Activated B cell treated with CpG ODN at 0.5 μM for 24 hours (primary cell): ENCODE data around the gene SOHLH2. TPM values are rescaled to one million over a fixed set of nuclear protein-coding genes. Genes with fewer than 3 reads are reported as not detected.

Experiments used
- ATAC-seq: fragments of 200-7000 bp; cut with Tn5 transposase; one replicate; pipeline ENCODE4 v1.10.0; 2021; ENCODE audit warnings: low read depth, mild to moderate bottlenecking, moderate library complexity
- CTCF ChIA-PET: fragments of 350-600 bp; sonication (Branson Sonifier 250); formaldehyde crosslinking; loops from one replicate; lab custom pipeline; 2021; ENCODE audit warnings: antibody characterized with exemption; lab: Charles Lee
- POLR2A ChIA-PET: fragments of 350-600 bp; sonication (Branson Sonifier 250); formaldehyde crosslinking; loops from one replicate; lab custom pipeline; 2021; ENCODE audit warnings: antibody characterized with exemption; lab: Charles Lee
- DNase-seq: peaks from one replicate; pipeline ENCODE4 v3.0.0; 2022
- H3K27ac Mint-ChIP-seq: one replicate; pipeline ENCODE4 v1.8.0; 2020; ENCODE audit warnings: mixed read lengths
- H3K27me3 Mint-ChIP-seq: one replicate; pipeline ENCODE4 v1.8.0; 2021; ENCODE audit warnings: mixed read lengths
- H3K36me3 Mint-ChIP-seq: one replicate; pipeline ENCODE4 v1.8.0; 2021; ENCODE audit warnings: low read depth, mixed read lengths
- H3K4me1 Mint-ChIP-seq: one replicate; pipeline ENCODE4 v1.8.0; 2021; ENCODE audit warnings: mixed read lengths
- H3K4me3 Mint-ChIP-seq: one replicate; pipeline ENCODE4 v1.8.0; 2020; ENCODE audit warnings: mild to moderate bottlenecking, mixed read lengths
- H3K9me3 Mint-ChIP-seq: one replicate; pipeline ENCODE4 v1.8.0; 2020; ENCODE audit warnings: mixed read lengths
- CTCF ChIP-seq: fragments of 200-600 bp; IDR thresholded peaks from one replicate; pipeline ENCODE4 v1.8.0; 2022; ENCODE audit warnings: antibody characterized with exemption, mild to moderate bottlenecking
- intact Hi-C: fragments of 100-400 bp; cut with micrococcal nuclease; formaldehyde crosslinking; loops from one replicate; pipeline ENCODE4 v1.15.1; 2024
- total RNA-seq: library from RNA; stranded (reverse); gene quantifications from 2 replicates; pipeline ENCODE4 v1.2.3, GENCODE V29; 2022

SOHLH2 gene
- total RNA-seq, 1 donor from 2014 or later: not detected

- ChIA-PET POLR2A (no interaction called here), CTCF (no interaction called here)
- Mint-ChIP-seq H3K4me3 (no peak overlapping the region), H3K27me3 (no peaks in the 10 kb centered on the region), H3K4me1 (no peaks in the 10 kb centered on the region), H3K27ac (no peak overlapping the region), H3K36me3 (no peaks in the 10 kb centered on the region), H3K9me3 (no peaks in the 10 kb centered on the region)
- ATAC-seq (no peak), DNase-seq (no peak)
- intact Hi-C loops: no loop called here
- TF ChIP-seq CTCF: no peak
Measured at GRCh38 chr13:36258831-36259230, 44.5 kb upstream of the SOHLH2 start.

GRCh38 chr13:36251526-36251925 is 37.2 kb upstream of the SOHLH2 start:
- Mint-ChIP-seq H3K36me3 (no peaks in the 10 kb centered on the region), H3K4me3 (no peak overlapping the region), H3K4me1 (no peaks in the 10 kb centered on the region), H3K27me3 (no peaks in the 10 kb centered on the region), H3K9me3 (no peaks in the 10 kb centered on the region), H3K27ac (no peak overlapping the region)
- DNase-seq (no peak), ATAC-seq (no peak)
- ChIA-PET CTCF (no interaction called here), POLR2A (no interaction called here)
- TF ChIP-seq CTCF: no peak
- intact Hi-C loops: no loop called here

- ChIA-PET CTCF (no interaction called here), POLR2A (no interaction called here)
- ATAC-seq (no peak), DNase-seq (no peak)
- no peaks in the 10 kb centered on the region for H3K27me3 Mint-ChIP-seq
- intact Hi-C loops: no loop called here
- H3K9me3 Mint-ChIP-seq: peaks cover 3% of the 10 kb centered on the region
- no peak overlapping the region for H3K4me3 Mint-ChIP-seq
- no peak for TF ChIP-seq CTCF
- H3K27ac Mint-ChIP-seq: no peak overlapping the region
- H3K4me1 Mint-ChIP-seq: no peaks in the 10 kb centered on the region
- no peaks in the 10 kb centered on the region for H3K36me3 Mint-ChIP-seq
Measured at GRCh38 chr13:36251017-36251416, 36.7 kb upstream of the SOHLH2 start.

GRCh38 chr13:36248700-36249099 is 34.3 kb upstream of the SOHLH2 start:
- no peak for TF ChIP-seq CTCF
- no peaks in the 10 kb centered on the region for H3K4me1 Mint-ChIP-seq
- ChIA-PET CTCF (no interaction called here), POLR2A (no interaction called here)
- peaks cover 3% of the 10 kb centered on the region for H3K9me3 Mint-ChIP-seq
- no peaks in the 10 kb centered on the region for H3K27me3 Mint-ChIP-seq
- no peak overlapping the region for H3K27ac Mint-ChIP-seq
- ATAC-seq (no peak), DNase-seq (no peak)
- H3K4me3 Mint-ChIP-seq: no peak overlapping the region
- intact Hi-C loops: no loop called here
- no peaks in the 10 kb centered on the region for H3K36me3 Mint-ChIP-seq

- Mint-ChIP-seq H3K27me3 (no peaks in the 10 kb centered on the region), H3K4me1 (no peaks in the 10 kb centered on the region), H3K36me3 (no peaks in the 10 kb centered on the region), H3K27ac (no peak overlapping the region), H3K4me3 (no peak overlapping the region), H3K9me3 (peaks cover 3% of the 10 kb centered on the region)
- no peak for TF ChIP-seq CTCF
- ChIA-PET CTCF (no interaction called here), POLR2A (no interaction called here)
- ATAC-seq (no peak), DNase-seq (no peak)
- intact Hi-C loops: no loop called here
Measured at GRCh38 chr13:36244990-36245389, 30.6 kb upstream of the SOHLH2 start.
